GM21423 (cell line): ENCODE results near the gene RPL27A.
"Not testable (repeated sequence)": the region's sequence is repeated elsewhere in the genome, so short reads cannot be mapped to it uniquely, and the experiment has no call there.

Experiments used
- ATAC-seq: cut with Tn5 transposase; IDR thresholded peaks from one replicate; pipeline ENCODE4 v1.9.1; 2021; ENCODE audit warnings: mild to moderate bottlenecking, moderate library complexity; ENCODE audit not compliant: unreplicated experiment

RPL27A gene

DNA sequence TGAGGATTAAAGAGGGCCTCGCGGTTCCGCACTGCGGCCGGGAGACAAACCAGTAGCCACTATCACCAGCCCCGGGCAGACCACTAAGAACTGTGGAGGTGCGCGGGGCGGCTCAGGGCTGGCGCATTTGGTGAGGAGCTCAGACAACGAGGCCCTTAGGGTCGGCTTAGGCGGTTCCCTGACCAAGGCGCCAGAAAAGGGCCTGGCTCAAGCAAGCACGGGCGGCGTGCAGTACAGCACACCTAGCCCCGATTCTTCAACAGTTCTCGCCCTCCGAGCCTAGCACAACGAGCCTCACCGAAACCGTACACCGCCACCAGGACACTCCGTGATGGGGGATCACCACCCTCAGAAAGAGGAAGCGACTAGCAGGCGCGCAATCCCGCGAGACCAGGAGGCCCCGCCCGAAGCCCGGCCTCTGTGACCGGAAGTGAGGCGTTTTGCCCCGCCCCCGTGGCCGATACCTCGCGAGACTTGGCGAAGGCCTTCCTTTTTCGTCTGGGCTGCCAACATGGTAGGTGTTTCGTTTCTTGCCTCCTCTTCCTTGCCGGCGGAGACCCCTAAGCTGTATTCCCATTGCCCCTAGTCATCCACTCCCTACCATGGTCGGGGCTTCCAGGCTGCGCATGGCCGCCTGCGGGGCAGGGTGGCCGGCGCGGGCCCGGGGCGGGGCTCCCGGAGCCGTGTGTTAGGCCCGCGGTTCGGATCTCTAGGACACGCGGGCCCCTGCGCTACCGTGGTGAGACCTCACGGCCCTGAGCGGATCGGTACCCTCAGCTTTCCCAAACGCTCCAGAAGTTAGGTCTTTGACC lies at the start of gene RPL27A, which contains the start of gene TRIM66:
Gene RPL27A, plus strand, starts transcription at position 490 of the 812 bp plus-strand sequence. Its CDS starts 22 bp downstream, at position 512.
Gene TRIM66, minus strand, starts transcription at position 363 of the 812 bp plus-strand sequence. CDS start 10,391 bp downstream, outside the sequence.
- ATAC-seq = peak; percentile 95

DNA sequence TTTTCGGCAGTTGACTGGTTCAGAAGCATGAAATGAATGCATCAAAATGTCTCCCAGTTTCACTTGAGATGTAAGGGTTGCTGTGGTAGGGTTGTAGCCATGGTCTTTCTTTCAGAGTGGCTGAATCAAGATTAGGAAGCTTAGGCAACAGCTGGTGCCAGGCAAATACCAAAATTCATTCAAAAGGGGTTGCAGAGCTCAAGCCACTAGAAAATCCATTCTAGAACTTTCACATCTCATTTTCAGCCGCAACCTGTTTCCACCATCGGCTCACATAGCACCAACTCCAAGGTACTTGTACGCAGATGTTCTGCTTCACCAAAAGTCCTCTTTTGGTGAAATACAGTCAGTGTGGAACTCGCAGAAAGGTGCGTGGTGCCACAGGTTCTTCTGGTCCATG lies 48.1 kb upstream of the RPL27A start:
- ATAC-seq = no peak

DNA sequence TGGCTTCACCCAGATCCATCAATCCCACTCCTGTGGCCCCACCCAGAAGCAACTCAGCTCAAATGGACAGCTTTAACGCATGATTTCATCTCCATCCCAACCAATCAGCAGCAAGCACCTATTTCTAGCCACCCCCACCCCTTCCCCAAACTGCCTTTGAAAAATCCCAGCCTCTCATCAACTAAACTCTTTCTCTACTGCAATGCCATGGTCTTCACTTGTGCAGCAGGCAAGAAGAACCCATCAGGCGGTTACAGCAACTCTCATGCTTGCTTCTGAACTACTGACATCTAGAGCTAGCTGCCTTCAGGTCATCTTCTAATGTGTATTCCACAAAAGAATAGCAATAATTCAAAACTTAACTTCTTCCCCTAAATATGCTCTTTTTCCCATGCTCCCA lies 46.5 kb upstream of the RPL27A start:
- no peak for ATAC-seq

DNA sequence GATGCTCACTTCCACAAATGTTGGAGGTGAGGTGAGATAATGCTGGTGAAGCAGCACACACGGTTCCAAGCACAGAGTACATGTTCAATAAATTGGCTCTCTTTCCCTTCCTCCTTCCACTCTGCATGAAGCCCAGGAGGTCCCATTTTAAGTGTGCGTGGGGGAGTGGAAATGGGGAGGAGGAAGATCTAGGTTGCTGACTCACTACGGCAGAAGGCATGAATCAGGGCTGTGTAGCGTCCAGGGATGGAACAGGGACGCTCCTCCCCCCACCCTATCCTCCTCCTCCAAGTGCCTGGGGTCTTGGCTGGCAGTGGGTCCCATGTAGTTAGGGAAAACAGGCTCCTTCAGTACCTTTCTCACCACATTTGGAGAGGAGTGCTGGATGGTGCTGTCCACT lies 44.3 kb upstream of the RPL27A start:
- no peak for ATAC-seq

DNA sequence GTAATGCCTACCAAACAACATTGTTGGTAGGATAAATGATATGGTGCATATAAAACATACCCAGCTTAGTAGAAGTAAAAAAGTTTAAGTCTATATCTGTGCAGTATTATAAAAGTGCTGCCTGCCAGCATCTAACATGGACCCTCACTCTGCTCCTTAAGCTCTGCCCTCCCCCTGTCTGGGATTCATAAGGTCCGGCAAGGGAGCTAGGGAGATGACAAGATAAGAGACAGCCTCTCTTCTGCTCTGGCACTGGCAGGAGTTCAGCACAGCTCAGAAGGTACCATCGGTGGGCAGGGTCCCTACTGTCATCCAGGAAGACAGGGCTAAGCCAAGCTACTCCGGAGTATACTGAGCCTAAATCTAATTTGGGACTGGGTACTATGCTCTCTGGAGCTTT lies 42.9 kb upstream of the RPL27A start:
- ATAC-seq = no peak

DNA sequence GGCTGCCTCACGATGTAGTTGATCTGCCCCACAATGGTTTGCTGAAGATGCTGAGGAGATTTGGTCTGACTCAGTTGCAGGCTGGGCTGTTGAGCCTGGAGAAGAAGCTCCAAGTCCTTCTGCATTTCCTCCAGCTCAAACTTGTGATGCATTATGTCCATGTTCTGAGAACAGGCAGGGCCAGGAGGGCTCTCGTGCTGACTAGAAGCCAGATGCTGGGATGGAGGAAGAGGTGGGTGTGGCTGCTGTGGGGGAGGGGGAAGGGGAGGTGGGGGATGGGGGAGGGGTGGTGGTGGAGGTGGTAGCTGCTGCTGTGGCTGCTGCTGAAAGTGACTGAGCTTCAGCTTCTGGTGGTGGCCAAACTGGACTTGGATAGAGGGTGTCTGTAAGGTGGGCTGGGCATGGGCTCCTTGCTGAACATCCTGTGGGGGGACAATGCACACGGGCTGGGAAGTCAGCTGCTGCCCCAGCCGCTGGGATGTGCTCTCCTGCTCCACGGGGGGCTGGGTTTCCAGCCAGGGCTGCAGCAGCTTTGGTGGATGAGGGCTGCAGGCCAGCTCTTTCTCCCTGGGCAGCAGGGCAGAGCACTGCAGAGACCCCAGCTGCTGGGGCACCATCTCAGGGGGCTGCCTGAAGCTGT lies 42.2 kb upstream of the RPL27A start:
- ATAC-seq = no peak

DNA sequence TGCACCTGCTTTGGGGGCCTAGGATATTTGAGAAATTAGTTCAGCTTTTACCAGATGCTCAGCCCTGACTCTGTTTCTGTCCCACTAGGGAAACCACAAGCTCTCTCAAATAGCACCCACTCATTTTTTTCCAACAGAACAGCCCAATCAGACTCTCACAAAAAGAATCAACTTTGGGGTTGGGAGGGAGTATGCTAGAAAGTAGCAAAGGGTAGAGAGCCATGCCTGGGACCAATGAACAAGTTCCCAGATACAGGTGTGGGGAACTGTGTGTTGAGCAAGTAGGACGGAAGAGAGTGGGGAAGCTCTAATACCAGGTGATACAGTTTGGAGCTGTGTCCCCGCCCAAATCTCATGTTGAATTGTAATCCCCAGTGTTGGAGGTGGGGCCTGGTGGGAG lies 41.3 kb upstream of the RPL27A start:
- ATAC-seq = no peak

DNA sequence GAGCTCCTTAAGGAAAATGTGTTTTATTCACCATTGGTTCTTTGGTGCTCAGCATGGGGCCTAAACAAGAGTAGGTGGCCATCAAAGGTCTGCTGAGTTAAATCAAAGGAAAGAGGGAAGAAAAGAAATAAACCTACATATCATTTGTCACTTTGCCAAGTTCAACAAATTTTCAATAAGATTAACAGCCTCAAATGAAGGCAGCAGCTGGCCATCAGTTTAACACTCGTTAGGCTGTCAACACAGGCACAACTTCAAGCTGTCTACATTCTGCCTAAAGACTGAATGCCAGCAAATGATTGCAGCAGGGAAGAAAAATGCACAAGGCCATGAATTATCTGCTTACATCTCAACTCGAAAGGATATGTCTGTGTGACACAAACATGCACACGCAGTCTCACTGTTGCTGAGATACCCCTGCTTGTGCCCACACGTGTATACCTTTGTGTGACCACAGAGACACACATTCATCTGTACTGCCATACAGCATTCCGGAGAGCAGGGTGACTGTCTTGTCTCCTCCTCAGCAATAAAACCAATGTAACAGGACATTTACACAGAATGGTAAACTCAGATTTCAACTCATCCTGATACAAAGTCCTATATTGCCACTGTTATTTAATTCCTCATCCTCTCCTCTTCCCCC lies 40.3 kb upstream of the RPL27A start:
- ATAC-seq = no peak

DNA sequence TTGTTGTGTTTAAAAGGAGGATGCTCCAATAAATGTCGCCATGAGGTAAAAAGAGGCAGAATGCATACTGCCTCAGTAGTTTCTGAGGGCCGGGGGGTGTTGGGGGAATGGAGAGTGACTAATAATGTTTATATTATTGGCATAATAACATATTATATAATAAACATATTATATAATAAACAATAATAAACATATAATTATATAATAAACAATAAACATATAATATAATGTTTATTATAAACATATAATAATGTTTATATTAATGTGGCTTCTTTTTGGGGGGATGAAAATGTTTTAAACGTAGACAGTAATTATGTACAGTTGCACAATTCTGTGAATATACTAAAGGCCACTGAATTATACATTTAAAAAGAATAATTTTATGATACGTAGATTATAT lies 35.7 kb upstream of the RPL27A start:
- no peak for ATAC-seq

DNA sequence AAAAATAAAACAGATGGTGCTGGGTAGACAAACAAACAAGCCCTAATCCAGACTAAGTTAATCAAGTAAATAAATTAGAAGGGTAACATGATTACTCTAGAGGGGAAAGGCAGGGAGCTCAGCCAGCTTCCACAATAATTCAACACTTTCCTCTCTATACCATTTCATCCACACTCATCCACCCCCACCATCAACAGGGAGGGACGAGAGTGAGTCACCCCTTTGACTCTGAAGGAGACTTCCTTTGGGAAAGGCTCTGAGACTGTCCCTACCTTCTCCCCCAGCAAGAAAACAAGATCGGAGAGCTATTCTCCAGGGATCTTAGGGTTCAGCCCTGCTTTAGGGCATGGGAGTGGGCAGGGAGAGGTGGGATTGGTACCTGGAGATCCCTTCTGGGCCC lies 33.2 kb upstream of the RPL27A start:
- ATAC-seq = no peak

DNA sequence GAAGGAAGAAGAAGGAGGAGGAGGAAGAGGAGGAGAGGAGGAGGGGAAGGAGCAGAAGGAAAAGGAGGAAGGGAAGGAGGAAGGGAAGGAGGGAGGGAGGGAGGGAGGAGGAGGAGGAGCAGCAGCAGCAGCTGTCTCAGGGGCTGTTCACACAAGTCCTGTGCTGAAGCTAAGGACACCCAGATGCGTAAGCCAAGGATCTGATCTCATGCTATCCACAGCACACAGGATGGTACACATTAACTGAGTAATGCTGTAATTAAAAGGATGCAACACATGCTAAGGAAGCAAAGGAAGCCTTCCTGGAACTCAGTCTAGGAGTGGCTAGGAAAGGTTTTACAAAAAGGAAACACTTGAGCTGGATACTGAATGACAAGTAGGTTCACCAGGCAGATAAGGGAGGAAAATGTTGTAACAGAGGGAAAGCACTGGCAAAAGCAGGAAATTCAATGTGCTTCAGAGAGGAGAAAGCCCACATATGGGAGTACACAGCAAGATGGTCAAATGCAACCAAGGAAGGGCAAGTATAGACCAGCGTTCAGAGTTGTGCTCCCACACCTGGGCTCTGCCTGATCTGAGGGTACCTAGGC lies 32.1 kb upstream of the RPL27A start:
- ATAC-seq = no peak

DNA sequence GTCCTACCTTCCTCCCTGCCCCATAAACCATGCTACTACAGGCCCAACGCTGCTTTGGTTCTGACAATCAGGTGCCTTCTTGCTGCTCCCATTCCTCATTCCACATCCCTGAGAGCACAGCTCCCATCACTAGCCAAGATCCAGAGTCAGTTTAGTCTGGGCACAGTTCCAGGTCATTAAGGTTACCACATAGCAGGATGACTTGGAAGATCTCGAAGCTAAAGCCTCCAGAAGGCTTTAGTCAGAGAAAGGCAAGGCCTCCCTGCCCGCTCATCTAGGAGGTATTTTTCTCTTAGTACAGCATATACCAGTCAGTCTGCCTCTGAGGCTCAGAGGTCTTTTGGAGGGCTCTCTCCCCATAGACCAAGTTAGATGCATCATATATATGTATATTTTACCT lies 30.5 kb upstream of the RPL27A start:
- no peak for ATAC-seq

DNA sequence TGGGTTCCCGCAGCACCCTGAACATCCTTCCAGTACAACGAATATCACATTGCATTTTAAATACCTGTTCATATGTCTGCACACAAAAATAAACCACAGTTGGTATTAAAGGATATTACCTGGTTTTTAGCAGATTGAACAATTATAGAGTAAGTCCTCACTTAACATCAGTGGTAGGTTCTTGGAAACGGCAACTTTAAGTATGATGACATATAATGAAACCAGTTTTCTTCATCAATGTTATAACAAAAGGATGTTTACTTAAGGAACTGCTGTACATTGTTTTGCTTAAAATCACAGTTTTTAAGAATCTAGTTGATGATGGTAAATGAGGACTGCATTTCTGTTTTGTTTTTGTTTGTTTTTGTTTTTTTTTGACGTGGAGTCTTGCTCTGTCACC lies 28.1 kb upstream of the RPL27A start:
- ATAC-seq = no peak

DNA sequence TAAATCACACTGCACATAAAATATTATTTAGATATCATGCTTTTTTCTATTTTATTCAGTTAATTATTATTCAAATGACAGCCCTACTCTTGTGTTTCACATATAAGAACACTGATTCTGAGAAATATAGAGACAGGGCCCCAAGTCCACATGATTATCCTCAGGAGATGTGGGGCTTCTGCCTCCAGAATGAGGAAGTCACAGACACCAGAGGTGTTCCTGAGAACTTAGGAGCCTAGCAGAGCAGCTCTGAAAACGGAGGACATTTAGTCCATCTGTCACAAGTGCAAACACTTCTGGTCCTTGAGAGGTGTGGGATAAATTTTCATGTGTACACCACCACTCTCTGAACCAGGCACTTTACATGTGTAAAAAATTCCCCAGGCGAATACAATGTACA lies 26.3 kb upstream of the RPL27A start:
- ATAC-seq = no peak

DNA sequence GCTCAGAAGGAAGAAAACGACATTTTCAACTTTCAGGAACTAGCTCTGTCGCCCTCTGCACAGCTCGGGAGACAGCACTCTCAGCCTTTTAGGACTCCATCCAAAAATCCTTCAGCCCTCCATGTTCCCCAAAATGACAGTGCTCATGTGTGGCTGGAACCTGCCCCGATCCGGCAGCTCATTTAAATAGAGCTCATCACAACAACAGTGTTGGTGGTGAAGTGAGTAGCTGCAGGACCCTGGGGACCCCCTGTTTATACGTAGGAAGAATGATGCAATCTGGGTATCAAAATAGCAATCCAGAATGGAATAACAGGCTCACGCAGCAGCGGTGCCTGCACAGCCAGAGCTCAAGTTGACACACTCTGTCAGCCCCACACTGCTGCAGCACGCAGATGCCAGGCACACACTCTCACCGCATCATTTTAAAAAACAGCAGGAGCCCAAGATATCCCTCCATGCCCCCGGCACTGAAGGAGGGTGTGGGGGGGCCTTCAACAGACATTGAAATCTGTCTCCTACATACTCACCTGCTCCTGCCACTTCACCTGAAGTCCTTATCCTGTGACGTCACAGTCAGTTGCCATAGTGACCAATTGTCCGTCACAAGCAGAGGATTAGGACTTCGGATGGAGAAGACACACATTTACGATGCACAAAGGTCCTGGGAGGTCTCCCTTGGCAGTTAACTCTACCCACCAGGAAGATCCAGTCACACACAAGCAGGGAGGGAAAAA lies 24.1 kb upstream of the RPL27A start:
- no peak for ATAC-seq

DNA sequence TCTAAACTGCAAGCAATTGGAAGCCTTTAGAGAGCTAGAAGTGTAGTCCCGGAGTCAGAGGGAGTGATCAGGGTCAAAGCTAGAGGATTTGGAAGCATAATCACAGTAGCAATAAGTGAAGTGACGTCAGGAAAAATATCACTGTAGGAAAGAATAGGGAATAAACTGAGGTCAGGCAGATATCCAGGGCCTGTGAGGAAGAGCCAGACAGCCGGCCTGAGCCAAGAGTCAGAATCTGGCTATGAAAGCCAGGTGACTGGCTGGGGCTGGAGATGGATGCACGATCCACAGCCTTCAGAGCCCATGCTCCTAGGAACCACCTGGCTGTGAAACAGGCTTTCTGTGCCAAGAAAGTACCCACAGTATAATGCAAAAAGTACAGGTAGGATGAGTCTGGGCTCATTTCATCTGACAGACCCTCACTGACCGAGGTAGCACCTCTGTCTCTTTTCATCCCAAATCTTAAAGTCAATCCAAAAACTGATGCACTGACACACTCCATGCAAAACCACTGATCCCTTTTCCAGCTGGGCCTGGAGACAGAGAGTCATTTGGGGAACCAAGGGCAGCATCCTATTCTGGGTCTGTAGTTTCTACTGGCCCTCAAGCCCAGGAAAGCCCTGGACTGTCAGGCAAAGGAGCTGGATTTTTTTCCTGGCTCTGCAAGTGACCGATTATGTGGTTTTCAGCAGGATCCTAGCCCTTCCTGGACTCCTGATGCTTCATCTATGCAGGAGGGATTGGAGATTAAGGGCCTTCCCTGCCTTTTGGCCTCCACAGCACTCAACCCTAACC lies 21.4 kb upstream of the RPL27A start:
- no peak for ATAC-seq

DNA sequence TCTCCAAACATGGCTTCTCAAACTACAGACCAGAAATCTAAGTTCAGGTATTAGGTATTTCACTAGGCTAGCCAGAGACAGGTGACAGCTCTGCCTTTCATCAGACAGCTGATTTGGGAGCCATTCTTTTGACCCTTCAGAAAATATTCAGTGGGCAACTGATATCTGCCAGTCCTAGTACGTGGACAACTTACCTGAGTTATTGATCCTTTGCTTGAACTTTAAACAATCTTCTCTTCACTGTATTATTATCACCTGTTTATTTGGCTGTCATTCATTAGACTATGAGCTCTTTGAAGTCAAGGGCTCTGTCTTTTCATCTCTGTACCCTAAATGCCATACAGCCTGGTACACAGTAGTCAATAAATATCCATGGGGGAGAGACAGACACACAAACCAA lies 17.4 kb upstream of the RPL27A start:
- no peak for ATAC-seq

DNA sequence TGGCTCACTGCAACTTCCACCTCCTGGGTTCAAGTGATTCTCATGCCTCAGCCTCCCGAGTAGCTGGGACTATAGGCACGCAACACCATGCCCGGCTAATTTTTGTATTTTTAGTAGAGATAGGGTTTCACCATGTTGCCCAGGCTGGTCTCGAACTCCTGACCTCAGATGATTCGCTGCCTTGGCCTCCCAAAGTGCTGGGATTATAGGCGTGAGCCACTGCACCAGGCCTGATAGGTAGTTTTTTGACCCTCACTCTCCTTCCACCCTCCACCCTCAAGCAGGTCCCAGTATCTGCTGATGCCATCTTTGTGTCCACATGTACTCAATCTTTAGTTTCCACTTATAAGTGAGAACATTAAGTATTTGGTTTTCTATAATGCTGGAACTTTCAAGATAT lies 12.5 kb upstream of the RPL27A start:
- not testable (repeated sequence) for ATAC-seq

DNA sequence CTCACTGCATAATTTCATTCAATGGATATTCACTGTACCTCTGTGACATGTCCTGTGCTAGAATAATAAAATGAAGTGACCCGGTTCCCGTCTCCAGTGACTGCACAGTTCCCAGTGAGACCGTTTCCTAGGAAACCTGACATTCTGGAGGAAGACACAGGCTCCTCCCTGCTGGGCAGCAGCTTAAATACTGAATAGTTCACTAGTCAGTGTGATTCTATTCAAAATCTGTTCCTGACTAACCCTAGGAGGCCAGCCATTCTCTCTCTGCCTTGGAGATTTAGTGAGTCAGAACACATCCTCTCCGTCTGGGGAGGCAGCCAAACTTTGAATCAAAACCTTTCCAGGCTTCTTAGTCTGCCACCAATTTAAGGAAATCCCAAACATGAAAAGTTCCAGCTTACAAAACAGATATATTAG lies 11.4 kb upstream of the RPL27A start:
- no peak for ATAC-seq

DNA sequence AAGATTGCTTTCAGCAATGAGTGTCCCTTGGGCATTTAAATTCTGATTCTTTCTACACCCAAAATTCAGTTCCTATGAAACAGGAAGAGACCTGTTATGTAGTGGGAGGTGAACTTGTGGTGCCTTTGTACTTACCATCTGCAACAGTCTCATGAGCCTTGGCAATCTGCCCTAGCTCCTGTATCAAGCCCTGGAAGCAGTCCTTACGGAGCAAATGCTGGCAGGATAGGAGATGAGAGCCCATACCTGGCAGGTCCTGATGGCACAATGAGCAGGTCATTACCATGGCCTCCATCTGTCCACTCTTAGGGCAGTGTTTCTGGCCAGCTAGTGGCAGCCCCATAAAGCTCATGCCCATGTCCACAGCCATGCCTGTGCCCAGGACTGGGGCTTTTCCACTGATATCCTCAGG lies 10.9 kb upstream of the RPL27A start:
- no peak for ATAC-seq
